GM18858 (cell line): ENCODE data around the gene TFF1.

Experiments
- ATAC-seq: cut with Tn5 transposase; IDR thresholded peaks from one replicate; pipeline ENCODE4 v1.9.1; 2021; ENCODE audit not compliant: unreplicated experiment

Gene TFF1

GRCh38 chr21:42365770-42366169 is 565 bp downstream of the TFF1 start:
- no peak for ATAC-seq

- ATAC-seq: no peak
Observed at GRCh38 chr21:42364304-42364865, 1.9 kb downstream of the TFF1 start.

- ATAC-seq: no peak
Observed at GRCh38 chr21:42363312-42363711, 3.0 kb downstream of the TFF1 start.

GRCh38 chr21:42362700-42363099 is 3.6 kb downstream of the TFF1 start:
- ATAC-seq: no peak

- no peak for ATAC-seq
Observed at GRCh38 chr21:42362198-42362597, 4.1 kb downstream of the TFF1 start.

- ATAC-seq: no peak
Observed at GRCh38 chr21:42361286-42361685, 5.0 kb downstream of the TFF1 start.

GRCh38 chr21:42360317-42360716 is 6.0 kb downstream of the TFF1 start:
- no peak for ATAC-seq

GRCh38 chr21:42358937-42359336 is 7.4 kb downstream of the TFF1 start:
- no peak for ATAC-seq

- ATAC-seq: no peak
Observed at GRCh38 chr21:42358261-42358660, 8.1 kb downstream of the TFF1 start.

GRCh38 chr21:42357307-42357706 is 9.0 kb downstream of the TFF1 start:
- no peak for ATAC-seq

GRCh38 chr21:42356650-42357049 is 9.7 kb downstream of the TFF1 start:
- no peak for ATAC-seq

- no peak for ATAC-seq
Observed at GRCh38 chr21:42356046-42356445, 10.3 kb downstream of the TFF1 start.

GRCh38 chr21:42353623-42354022 is 12.7 kb downstream of the TFF1 start:
- no peak for ATAC-seq

- no peak for ATAC-seq
Observed at GRCh38 chr21:42352441-42353095, 13.8 kb downstream of the TFF1 start.

- ATAC-seq: no peak
Observed at GRCh38 chr21:42351626-42352440, 14.5 kb downstream of the TFF1 start.

- ATAC-seq: no peak
Observed at GRCh38 chr21:42350927-42351426, 15.4 kb downstream of the TFF1 start, which contains the start of gene TFF2. Gene TFF2 (minus strand): TSS chr21:42350994. CDS start chr21:42350957, 37 bp downstream.

GRCh38 chr21:42350318-42350910 is 15.9 kb downstream of the TFF1 start:
- no peak for ATAC-seq

- ATAC-seq: no peak
Observed at GRCh38 chr21:42349420-42350317, 16.7 kb downstream of the TFF1 start.

- no peak for ATAC-seq
Observed at GRCh38 chr21:42348762-42349161, 17.6 kb downstream of the TFF1 start.

GRCh38 chr21:42347601-42348327 is 18.6 kb downstream of the TFF1 start:
- no peak for ATAC-seq
